ENCODE measurements around the gene RSPRY1.

RSPRY1 gene

GRCh38 chr16:57204675-57205074 is 18.5 kb downstream of the RSPRY1 start:
- in situ Hi-C loops (cut with MboI; ENCODE audit: low pct_unique_long_range_greater_than_20kb, low sequenced_read_pairs): no loop called here
- no peak for DNase-seq

GRCh38 chr16:57208926-57209325 is 22.8 kb downstream of the RSPRY1 start:
- in situ Hi-C loops (cut with MboI; ENCODE audit: low pct_unique_long_range_greater_than_20kb, low sequenced_read_pairs): no loop called here
- no peak for DNase-seq

- DNase-seq: no peak
- in situ Hi-C loops (cut with MboI; ENCODE audit: low pct_unique_long_range_greater_than_20kb, low sequenced_read_pairs): no loop called here
These were observed 23.7 kb downstream of the RSPRY1 start for GRCh38 chr16:57209780-57210179.

GRCh38 chr16:57213462-57213861 is 27.3 kb downstream of the RSPRY1 start:
- in situ Hi-C loops (cut with MboI; ENCODE audit: low pct_unique_long_range_greater_than_20kb, low sequenced_read_pairs): no loop called here
- DNase-seq: no peak

- no peak for DNase-seq
- in situ Hi-C loops (cut with MboI; ENCODE audit: low pct_unique_long_range_greater_than_20kb, low sequenced_read_pairs): no loop called here
These were observed 30.8 kb downstream of the RSPRY1 start for GRCh38 chr16:57216968-57217367.

- in situ Hi-C loops (cut with MboI; ENCODE audit: low pct_unique_long_range_greater_than_20kb, low sequenced_read_pairs): no loop called here
- no peak for DNase-seq
These were observed 36.9 kb downstream of the RSPRY1 start for GRCh38 chr16:57223057-57223456.

GRCh38 chr16:57224651-57225335 is 38.7 kb downstream of the RSPRY1 start:
- in situ Hi-C loops (cut with MboI; ENCODE audit: low pct_unique_long_range_greater_than_20kb, low sequenced_read_pairs): no loop called here
- DNase-seq: no peak

- DNase-seq: no peak
- in situ Hi-C loops (cut with MboI; ENCODE audit: low pct_unique_long_range_greater_than_20kb, low sequenced_read_pairs): no loop called here
These were observed 39.8 kb downstream of the RSPRY1 start for GRCh38 chr16:57225978-57226377.

GRCh38 chr16:57226701-57227621 is 40.8 kb downstream of the RSPRY1 start:
- DNase-seq: no peak
- in situ Hi-C loops (cut with MboI; ENCODE audit: low pct_unique_long_range_greater_than_20kb, low sequenced_read_pairs): no loop called here

GRCh38 chr16:57229079-57229478 is 43.0 kb downstream of the RSPRY1 start:
- no peak for DNase-seq
- in situ Hi-C loops (cut with MboI; ENCODE audit: low pct_unique_long_range_greater_than_20kb, low sequenced_read_pairs): no loop called here

GRCh38 chr16:57231821-57232350 is 45.8 kb downstream of the RSPRY1 start:
- in situ Hi-C loops (cut with MboI; ENCODE audit: low pct_unique_long_range_greater_than_20kb, low sequenced_read_pairs): no loop called here
- DNase-seq: no peak

GRCh38 chr16:57233944-57234706 is 48.0 kb downstream of the RSPRY1 start:
- in situ Hi-C loops (cut with MboI; ENCODE audit: low pct_unique_long_range_greater_than_20kb, low sequenced_read_pairs): no loop called here

GRCh38 chr16:57234707-57235092 is 48.6 kb downstream of the RSPRY1 start:
- in situ Hi-C loops (cut with MboI; ENCODE audit: low pct_unique_long_range_greater_than_20kb, low sequenced_read_pairs): no loop called here
- no peak for DNase-seq

More at GRCh38 chr16:57233944-57234706, 48.0 kb downstream of the RSPRY1 start:
- DNase-seq: no peak

GRCh38 chr16:57235128-57236021 is 49.2 kb downstream of the RSPRY1 start:
- peak; percentile 69 for DNase-seq
- in situ Hi-C loops (cut with MboI; ENCODE audit: low pct_unique_long_range_greater_than_20kb, low sequenced_read_pairs): no loop called here

GRCh38 chr16:57236022-57236350 is 49.9 kb downstream of the RSPRY1 start:
- no peak for DNase-seq
- in situ Hi-C loops (cut with MboI; ENCODE audit: low pct_unique_long_range_greater_than_20kb, low sequenced_read_pairs): no loop called here

- no peak for DNase-seq
- in situ Hi-C loops (cut with MboI; ENCODE audit: low pct_unique_long_range_greater_than_20kb, low sequenced_read_pairs): no loop called here
These were observed 52.6 kb downstream of the RSPRY1 start for GRCh38 chr16:57238682-57239081.

GRCh38 chr16:57239107-57239506 is 53.0 kb downstream of the RSPRY1 start:
- no peak for DNase-seq
- in situ Hi-C loops (cut with MboI; ENCODE audit: low pct_unique_long_range_greater_than_20kb, low sequenced_read_pairs): no loop called here

- peak; percentile 42 for DNase-seq
- in situ Hi-C loops (cut with MboI; ENCODE audit: low pct_unique_long_range_greater_than_20kb, low sequenced_read_pairs): no loop called here
These were observed 54.7 kb downstream of the RSPRY1 start for GRCh38 chr16:57240851-57241250.

- in situ Hi-C loops (cut with MboI; ENCODE audit: low pct_unique_long_range_greater_than_20kb, low sequenced_read_pairs): no loop called here
- DNase-seq: no peak
These were observed 56.5 kb downstream of the RSPRY1 start for GRCh38 chr16:57242650-57243049.

Data from KBM-7 (cell line).